Activated T-helper 2 cell treated with anti-CD3 and anti-CD28 coated beads, Interferon-gamma antibody, Interleukin-2, Interleukin-4, amounts not matched to agents 10 μg/mL and 5 μg/mL and 100 μg/mL, durations not matched to agents 14 hours and 24 hours and 36 hours (primary cell): ENCODE results near the gene MDFIC. TPM values are rescaled to one million over a fixed set of nuclear protein-coding genes. Genes with fewer than 3 reads are reported as not detected.

Source experiments
- DNase-seq: peaks from one replicate; pipeline ENCODE4 v3.0.0; 2021; ENCODE audit warnings: low spot score
- H3K27ac Mint-ChIP-seq: one replicate; pipeline ENCODE4 v1.8.0; 2021; ENCODE audit warnings: mixed read lengths
- H3K27me3 Mint-ChIP-seq: one replicate; pipeline ENCODE4 v1.8.0; 2021; ENCODE audit warnings: low read depth, mixed read lengths
- H3K36me3 Mint-ChIP-seq: one replicate; pipeline ENCODE4 v1.8.0; 2021; ENCODE audit warnings: low read depth, mixed read lengths
- H3K4me1 Mint-ChIP-seq: one replicate; pipeline ENCODE4 v1.8.0; 2021; ENCODE audit warnings: low read depth, mixed read lengths
- H3K4me3 Mint-ChIP-seq: one replicate; pipeline ENCODE4 v1.8.0; 2021; ENCODE audit warnings: low read depth, mild to moderate bottlenecking, moderate library complexity, mixed read lengths
- H3K9me3 Mint-ChIP-seq: one replicate; pipeline ENCODE4 v1.8.0; 2021; ENCODE audit warnings: mixed read lengths
- intact Hi-C: fragments of 100-400 bp; cut with micrococcal nuclease; formaldehyde crosslinking; loops from one replicate; pipeline ENCODE4 v1.15.1; 2023
- total RNA-seq: library from RNA; stranded (reverse); gene quantifications from 2 replicates; pipeline ENCODE4 v1.2.3, GENCODE V29; 2022

MDFIC gene
- total RNA-seq, 1 donor from 2014 or later = 119 TPM

- Mint-ChIP-seq H3K4me1 (peaks cover 49% of the 10 kb centered on the region), H3K36me3 (peaks cover 76% of the 10 kb centered on the region), H3K4me3 (no peak overlapping the region), H3K9me3 (peaks cover 7% of the 10 kb centered on the region), H3K27ac (no peak overlapping the region), H3K27me3 (no peaks in the 10 kb centered on the region)
- intact Hi-C loops = no loop called here
- no peak for DNase-seq
These were observed 92.9 kb downstream of the MDFIC start for GRCh38 chr7:115014794-115015193.

- Mint-ChIP-seq H3K27me3 (no peaks in the 10 kb centered on the region), H3K27ac (no peak overlapping the region), H3K9me3 (peaks cover 7% of the 10 kb centered on the region), H3K4me3 (no peak overlapping the region), H3K36me3 (peaks cover 82% of the 10 kb centered on the region), H3K4me1 (peaks cover 47% of the 10 kb centered on the region)
- DNase-seq = no peak
- intact Hi-C loops = no loop called here
These were observed 93.7 kb downstream of the MDFIC start for GRCh38 chr7:115015619-115016018.

- H3K9me3 Mint-ChIP-seq = peaks cover 5% of the 10 kb centered on the region
- no peak overlapping the region for H3K4me3 Mint-ChIP-seq
- no peak for DNase-seq
- H3K36me3 Mint-ChIP-seq = peaks cover 50% of the 10 kb centered on the region
- intact Hi-C loops = no loop called here
- no peak overlapping the region for H3K27ac Mint-ChIP-seq
- no peaks in the 10 kb centered on the region for H3K27me3 Mint-ChIP-seq
- peaks cover 31% of the 10 kb centered on the region for H3K4me1 Mint-ChIP-seq
These were observed 98.2 kb downstream of the MDFIC start for GRCh38 chr7:115019882-115020605.

GRCh38 chr7:115023219-115023618, 101.3 kb downstream of the MDFIC start:
- DNase-seq = no peak
- no peak overlapping the region for H3K4me3 Mint-ChIP-seq
- H3K9me3 Mint-ChIP-seq = peaks cover 5% of the 10 kb centered on the region
- peaks cover 23% of the 10 kb centered on the region for H3K36me3 Mint-ChIP-seq
- no peak overlapping the region for H3K27ac Mint-ChIP-seq
- peaks cover 3% of the 10 kb centered on the region for H3K27me3 Mint-ChIP-seq
- H3K4me1 Mint-ChIP-seq = peaks cover 21% of the 10 kb centered on the region
- intact Hi-C loops = no loop called here

- H3K9me3 Mint-ChIP-seq = peaks cover 5% of the 10 kb centered on the region
- peaks cover 5% of the 10 kb centered on the region for H3K27me3 Mint-ChIP-seq
- no peak overlapping the region for H3K4me3 Mint-ChIP-seq
- H3K27ac Mint-ChIP-seq = no peak overlapping the region
- no peak for DNase-seq
- H3K36me3 Mint-ChIP-seq = peaks cover 16% of the 10 kb centered on the region
- peaks cover 21% of the 10 kb centered on the region for H3K4me1 Mint-ChIP-seq
- intact Hi-C loops = no loop called here
These were observed 102.4 kb downstream of the MDFIC start for GRCh38 chr7:115024276-115024675.

GRCh38 chr7:115032715-115033703, 111.1 kb downstream of the MDFIC start:
- H3K4me3 Mint-ChIP-seq = no peak overlapping the region
- no peaks in the 10 kb centered on the region for H3K36me3 Mint-ChIP-seq
- peaks cover 15% of the 10 kb centered on the region for H3K27me3 Mint-ChIP-seq
- no peak for DNase-seq
- H3K4me1 Mint-ChIP-seq = peaks cover 16% of the 10 kb centered on the region
- intact Hi-C loops = no loop called here
- no peaks in the 10 kb centered on the region for H3K9me3 Mint-ChIP-seq
- H3K27ac Mint-ChIP-seq = no peak overlapping the region

- intact Hi-C loops = no loop called here
- no peak for DNase-seq
- Mint-ChIP-seq H3K9me3 (no peaks in the 10 kb centered on the region), H3K4me1 (peaks cover 16% of the 10 kb centered on the region), H3K36me3 (no peaks in the 10 kb centered on the region), H3K27ac (no peak overlapping the region), H3K4me3 (no peak overlapping the region), H3K27me3 (peaks cover 11% of the 10 kb centered on the region)
These were observed 112.1 kb downstream of the MDFIC start for GRCh38 chr7:115033917-115034459.

GRCh38 chr7:115034515-115034914, 112.6 kb downstream of the MDFIC start:
- Mint-ChIP-seq H3K36me3 (no peaks in the 10 kb centered on the region), H3K27me3 (peaks cover 11% of the 10 kb centered on the region), H3K4me3 (no peak overlapping the region), H3K9me3 (no peaks in the 10 kb centered on the region), H3K27ac (no peak overlapping the region), H3K4me1 (peaks cover 16% of the 10 kb centered on the region)
- no peak for DNase-seq
- intact Hi-C loops = no loop called here

GRCh38 chr7:115037128-115037802, 115.4 kb downstream of the MDFIC start:
- H3K36me3 Mint-ChIP-seq = no peaks in the 10 kb centered on the region
- intact Hi-C loops = no loop called here
- H3K27me3 Mint-ChIP-seq = peaks cover 11% of the 10 kb centered on the region
- peaks cover 16% of the 10 kb centered on the region for H3K4me1 Mint-ChIP-seq
- H3K9me3 Mint-ChIP-seq = no peaks in the 10 kb centered on the region
- H3K4me3 Mint-ChIP-seq = no peak overlapping the region
- no peak for DNase-seq
- no peak overlapping the region for H3K27ac Mint-ChIP-seq

GRCh38 chr7:115038158-115038557, 116.3 kb downstream of the MDFIC start:
- Mint-ChIP-seq H3K4me3 (no peak overlapping the region), H3K36me3 (no peaks in the 10 kb centered on the region), H3K27me3 (peaks cover 18% of the 10 kb centered on the region), H3K27ac (no peak overlapping the region), H3K4me1 (peaks cover 16% of the 10 kb centered on the region), H3K9me3 (no peaks in the 10 kb centered on the region)
- no peak for DNase-seq
- intact Hi-C loops = no loop called here

- Mint-ChIP-seq H3K27me3 (peaks cover 22% of the 10 kb centered on the region), H3K4me3 (no peak overlapping the region), H3K4me1 (peaks cover 13% of the 10 kb centered on the region), H3K36me3 (no peaks in the 10 kb centered on the region), H3K27ac (no peak overlapping the region), H3K9me3 (no peaks in the 10 kb centered on the region)
- intact Hi-C loops = no loop called here
- DNase-seq = no peak
These were observed 118.2 kb downstream of the MDFIC start for GRCh38 chr7:115040057-115040456.

- DNase-seq = no peak
- Mint-ChIP-seq H3K27ac (no peak overlapping the region), H3K4me1 (peaks cover 13% of the 10 kb centered on the region), H3K9me3 (no peaks in the 10 kb centered on the region), H3K27me3 (peaks cover 22% of the 10 kb centered on the region), H3K36me3 (no peaks in the 10 kb centered on the region), H3K4me3 (no peak overlapping the region)
- intact Hi-C loops = no loop called here
These were observed 118.6 kb downstream of the MDFIC start for GRCh38 chr7:115040495-115040894.
